ENCODE results near the gene AGPS. TPM values are rescaled to one million over a fixed set of nuclear protein-coding genes. Genes with fewer than 3 reads are reported as not detected.

The AGPS gene
- total RNA-seq, 1 experiment from 2014 or later = 60.9 TPM

GRCh38 chr2:177543007-177543760 lies 150.6 kb downstream of the AGPS start:
- H3K4me3 Mint-ChIP-seq = no peak overlapping the region
- no peak overlapping the region for H3K56ac ChIP-seq (ENCODE audit: insufficient read length, low read depth, low read length)
- H4K20me1 ChIP-seq (ENCODE audit: control insufficient read depth, insufficient read depth, insufficient read length) = no peaks in the 10 kb centered on the region
- peaks cover 10 to 19% (median 14%) of the 10 kb centered on the region in 3 experiments for H3K36me3 Mint-ChIP-seq (ENCODE audit: insufficient read depth in 1 of 3, low read depth in 3 of 3)
- H3K27me3 Mint-ChIP-seq (ENCODE audit: low read depth) = no peaks in the 10 kb centered on the region; the same call in none of the 2 replicates
- H2AK5ac ChIP-seq (ENCODE audit: insufficient read length, low read length) = no peak overlapping the region
- H3K27ac ChIP-seq (ENCODE audit: insufficient read length, low read depth, low read length) = no peak overlapping the region
- no peak overlapping the region for H4K5ac ChIP-seq (ENCODE audit: insufficient read length, low read depth, low read length)
- H3K4me1 ChIP-seq (ENCODE audit: insufficient read depth, low read length) = no peaks in the 10 kb centered on the region
- no peak overlapping the region for H3K9ac ChIP-seq (ENCODE audit: extremely low read depth, insufficient read length, low read length)
- no peak overlapping the region for H2BK12ac ChIP-seq (ENCODE audit: insufficient read length, low read depth, low read length)
- H3K9me3 ChIP-seq (ENCODE audit: control insufficient read depth, low read depth, low read length) = peaks cover 11% of the 10 kb centered on the region
- no peak overlapping the region for H2BK20ac ChIP-seq (ENCODE audit: low read depth, low read length, poor library complexity, severe bottlenecking)
- H3K27me3 ChIP-seq (ENCODE audit: insufficient read depth, low read length) = no peaks in the 10 kb centered on the region
- no peak overlapping the region for H3T11ph ChIP-seq (ENCODE audit: low read length)
- H3K23me2 ChIP-seq (ENCODE audit: insufficient read length, low read depth, low read length, poor library complexity, severe bottlenecking) = no peaks in the 10 kb centered on the region
- no peak overlapping the region for H3K14ac ChIP-seq (ENCODE audit: insufficient read depth, low read length)
- no peaks in the 10 kb centered on the region for H3K79me1 ChIP-seq (ENCODE audit: insufficient read depth, low read depth, low read length, poor library complexity, severe bottlenecking)
- H3K4ac ChIP-seq (ENCODE audit: low read depth, low read length) = no peak overlapping the region
- no peak overlapping the region for H2BK120ac ChIP-seq (ENCODE audit: low read depth, low read length, poor library complexity, severe bottlenecking)
- no peak overlapping the region for H2BK5ac ChIP-seq (ENCODE audit: insufficient read length, low read length)
- DNase-seq = no peak
- H3K18ac ChIP-seq (ENCODE audit: insufficient read length, low read depth, low read length) = no peak overlapping the region
- H3K4me1 Mint-ChIP-seq = peaks cover 0 to 3% of the 10 kb centered on the region in 2 experiments
- no peak overlapping the region for H3K4me2 ChIP-seq (ENCODE audit: insufficient read depth, insufficient read length, low read length)
- H2AFZ ChIP-seq (ENCODE audit: low read length) = no peak overlapping the region
- H3K9me3 Mint-ChIP-seq = peaks cover 16 to 18% of the 10 kb centered on the region in 2 experiments
- no peak overlapping the region for H3K27ac Mint-ChIP-seq
- H3K23ac ChIP-seq (ENCODE audit: insufficient read length, low read depth, low read length) = no peak overlapping the region
- H3K79me2 ChIP-seq (ENCODE audit: insufficient read depth, low read length) = no peaks in the 10 kb centered on the region
- H4K91ac ChIP-seq (ENCODE audit: insufficient read length, low read depth, low read length) = no peak overlapping the region
- H2BK15ac ChIP-seq (ENCODE audit: low read depth, low read length) = no peak overlapping the region
- no peak for TF ChIP-seq CTCF (conservative IDR thresholded peaks at IDR 0.05)
- WGBS (ENCODE audit: extremely low coverage, insufficient read length, low lambda C conversion rate) = no CpG with 5 or more reads among the region's 6 CpGs
- H4K8ac ChIP-seq (replicated peaks; ENCODE audit: insufficient read length, low read depth, low read length) = no peak overlapping the region
